Effector CD8-positive, alpha-beta T cell (primary cell): ENCODE data around the gene ZDHHC11B.

Experiments
- DNase-seq: peaks from one replicate; lab custom pipeline; 2025; lab: John Stamatoyannopoulos, UW

ZDHHC11B gene

DNA sequence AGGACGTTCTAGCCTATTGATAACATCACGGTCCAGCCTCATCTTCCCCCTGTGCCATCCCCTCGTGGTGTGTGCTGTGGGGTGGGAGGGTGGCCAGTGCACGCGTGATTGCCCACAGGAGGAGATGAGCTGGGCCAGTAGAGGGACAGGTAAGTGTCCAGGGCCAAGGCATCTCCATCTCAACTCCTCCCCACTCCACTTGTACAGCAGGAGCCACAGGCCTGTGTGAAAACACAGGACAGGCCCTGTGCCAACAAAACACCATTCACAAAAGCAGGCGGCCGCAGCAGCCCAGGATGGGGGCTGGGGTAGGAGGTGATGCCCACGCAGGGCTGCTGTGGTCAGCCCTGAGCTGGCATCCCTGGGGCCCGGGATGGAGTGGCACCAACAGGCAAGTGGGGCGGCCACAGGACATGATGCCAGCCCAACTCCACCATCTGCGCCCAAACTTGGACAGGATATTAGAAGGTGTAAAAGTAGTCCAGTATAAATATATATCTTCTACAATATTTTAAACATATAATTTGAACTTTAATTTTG lies 124.0 kb downstream of the ZDHHC11B start:
- no peak for DNase-seq
